ENCODE data around the gene TBCCD1. TPM values are rescaled to one million over a fixed set of nuclear protein-coding genes. Genes with fewer than 3 reads are reported as not detected.

The TBCCD1 gene
- total RNA-seq, 1 experiment from 2014 or later = 7.4 TPM

GRCh38 chr3:186589856-186590579 lies 22.9 kb upstream of the TBCCD1 start:
- Histone ChIP-seq H3K14ac (ENCODE audit: insufficient read depth, low read length) (no peak overlapping the region), H3K27ac (ENCODE audit: insufficient read length, low read depth, low read length) (no peak overlapping the region), H3K79me2 (ENCODE audit: insufficient read depth, low read length) (no peaks in the 10 kb centered on the region), H4K20me1 (ENCODE audit: control insufficient read depth, insufficient read depth, insufficient read length) (no peaks in the 10 kb centered on the region), H2BK5ac (ENCODE audit: insufficient read length, low read length) (no peak overlapping the region), H4K8ac (replicated peaks; ENCODE audit: insufficient read length, low read depth, low read length) (no peak overlapping the region), H3K4me2 (ENCODE audit: insufficient read depth, insufficient read length, low read length) (no peak overlapping the region), H4K91ac (ENCODE audit: insufficient read length, low read depth, low read length) (no peak overlapping the region), H3K9ac (ENCODE audit: extremely low read depth, insufficient read length, low read length) (no peak overlapping the region), H2AK5ac (ENCODE audit: insufficient read length, low read length) (no peak overlapping the region), H2BK15ac (ENCODE audit: low read depth, low read length) (no peak overlapping the region), H3K79me1 (ENCODE audit: insufficient read depth, low read depth, low read length, poor library complexity, severe bottlenecking) (no peaks in the 10 kb centered on the region), H2BK12ac (ENCODE audit: insufficient read length, low read depth, low read length) (no peak overlapping the region), H3K27me3 (ENCODE audit: insufficient read depth, low read length) (no peaks in the 10 kb centered on the region), H3K23ac (ENCODE audit: insufficient read length, low read depth, low read length) (no peak overlapping the region), H4K5ac (ENCODE audit: insufficient read length, low read depth, low read length) (no peak overlapping the region), H2BK120ac (ENCODE audit: low read depth, low read length, poor library complexity, severe bottlenecking) (no peak overlapping the region), H3K4ac (ENCODE audit: low read depth, low read length) (no peak overlapping the region), H3K9me3 (ENCODE audit: control insufficient read depth, low read depth, low read length) (no peaks in the 10 kb centered on the region), H2AFZ (ENCODE audit: low read length) (no peak overlapping the region), H3K56ac (ENCODE audit: insufficient read length, low read depth, low read length) (no peak overlapping the region), H3K18ac (ENCODE audit: insufficient read length, low read depth, low read length) (no peak overlapping the region), H3K4me1 (ENCODE audit: insufficient read depth, low read length) (no peaks in the 10 kb centered on the region), H3T11ph (ENCODE audit: low read length) (no peak overlapping the region), H2BK20ac (ENCODE audit: low read depth, low read length, poor library complexity, severe bottlenecking) (no peak overlapping the region), H3K23me2 (ENCODE audit: insufficient read length, low read depth, low read length, poor library complexity, severe bottlenecking) (no peaks in the 10 kb centered on the region)
- H3K36me3 Mint-ChIP-seq (ENCODE audit: insufficient read depth in 1 of 3, low read depth in 3 of 3) = peaks cover 4 to 13% (median 12%) of the 10 kb centered on the region in 3 experiments; a peak in 6 of 7 replicates
- H3K27me3 Mint-ChIP-seq (ENCODE audit: low read depth) = no peaks in the 10 kb centered on the region
- WGBS (ENCODE audit: extremely low coverage, insufficient read length, low lambda C conversion rate) = no CpG with 5 or more reads among the region's 5 CpGs
- H3K9me3 Mint-ChIP-seq = no peaks in the 10 kb centered on the region
- no peak for DNase-seq
- H3K27ac Mint-ChIP-seq = no peak overlapping the region
- no peak overlapping the region for H3K4me3 Mint-ChIP-seq
- H3K4me1 Mint-ChIP-seq = no peaks in the 10 kb centered on the region
- TF ChIP-seq CTCF (conservative IDR thresholded peaks at IDR 0.05) = no peak

Data from H9 (cell line).